HG02981 (cell line): Measurements from ENCODE around the gene HPS3.
"Not testable (repeated sequence)": the region's sequence is repeated elsewhere in the genome, so short reads cannot be mapped to it uniquely, and the experiment has no call there.

Experiments
- ATAC-seq: cut with Tn5 transposase; IDR thresholded peaks from one replicate; pipeline ENCODE4 v1.9.1; 2021; ENCODE audit warnings: mild to moderate bottlenecking, moderate library complexity; ENCODE audit not compliant: unreplicated experiment

The HPS3 gene

GRCh38 chr3:149129326-149130205, at the start of gene HPS3:
HPS3 (plus strand) TSS chr3:149129638; CDS start chr3:149129724, 86 bp downstream.
- ATAC-seq, result peak; percentile 91

GRCh38 chr3:149080011-149080698, 49.3 kb upstream of the HPS3 start:
- no peak for ATAC-seq

GRCh38 chr3:149080699-149081091, 48.7 kb upstream of the HPS3 start:
- no peak for ATAC-seq

- no peak for ATAC-seq
Measured at GRCh38 chr3:149081772-149082171, 47.7 kb upstream of the HPS3 start.

GRCh38 chr3:149085828-149086231, 43.6 kb upstream of the HPS3 start:
- ATAC-seq, result peak; percentile 24

- ATAC-seq, result peak; percentile 99
Measured at GRCh38 chr3:149086232-149086988, 43.0 kb upstream of the HPS3 start, which contains the start of gene HLTF. HLTF (minus strand) TSS chr3:149086533; CDS start chr3:149086336, 197 bp downstream.

- ATAC-seq, result no peak
Measured at GRCh38 chr3:149087208-149087607, 42.2 kb upstream of the HPS3 start.

GRCh38 chr3:149089395-149089794, 40.0 kb upstream of the HPS3 start:
- no peak for ATAC-seq

GRCh38 chr3:149090461-149090860, 39.0 kb upstream of the HPS3 start:
- ATAC-seq, result no peak

- no peak for ATAC-seq
Measured at GRCh38 chr3:149090907-149091306, 38.5 kb upstream of the HPS3 start.

GRCh38 chr3:149091983-149092382, 37.5 kb upstream of the HPS3 start:
- no peak for ATAC-seq

GRCh38 chr3:149095487-149095886, 34.0 kb upstream of the HPS3 start:
- no peak for ATAC-seq

- not testable (repeated sequence) for ATAC-seq
Measured at GRCh38 chr3:149097987-149098386, 31.5 kb upstream of the HPS3 start.

- ATAC-seq, result no peak
Measured at GRCh38 chr3:149101154-149101553, 28.3 kb upstream of the HPS3 start.

GRCh38 chr3:149101641-149102040, 27.8 kb upstream of the HPS3 start:
- no peak for ATAC-seq

- no peak for ATAC-seq
Measured at GRCh38 chr3:149104484-149104883, 25.0 kb upstream of the HPS3 start.

GRCh38 chr3:149114458-149114857, 15.0 kb upstream of the HPS3 start:
- no peak for ATAC-seq

- ATAC-seq, result no peak
Measured at GRCh38 chr3:149115114-149115513, 14.3 kb upstream of the HPS3 start.

- ATAC-seq, result no peak
Measured at GRCh38 chr3:149118724-149119123, 10.7 kb upstream of the HPS3 start.

- no peak for ATAC-seq
Measured at GRCh38 chr3:149119466-149119865, 10.0 kb upstream of the HPS3 start.
